ENCODE measurements around the gene CYSRT1.

DNA sequence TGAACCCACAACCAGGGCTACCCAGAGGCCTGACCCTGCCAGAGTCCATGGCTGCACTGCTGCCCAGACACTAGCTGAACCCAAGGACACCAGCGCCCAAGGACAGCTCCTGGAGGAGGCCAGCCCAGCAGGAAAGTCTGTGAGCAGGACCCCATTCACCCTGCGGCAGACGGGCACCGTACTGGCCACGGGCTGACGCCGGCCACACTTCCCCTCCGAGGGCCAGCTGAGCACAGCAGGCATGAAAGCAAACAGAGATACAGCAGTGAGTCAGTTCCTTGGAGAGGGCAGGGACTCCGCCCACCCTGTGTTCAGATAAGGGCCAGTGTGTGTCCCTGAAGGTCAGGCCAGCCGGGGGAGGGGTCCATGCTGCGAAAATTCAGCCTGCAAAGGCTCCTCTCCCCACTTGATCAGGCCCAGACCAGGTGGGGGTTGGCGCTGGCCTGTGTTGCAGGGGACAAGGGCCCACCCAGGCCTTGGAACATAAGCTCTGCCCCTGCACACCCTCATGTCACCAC, 6.2 kb upstream of the CYSRT1 start:
- TF ChIP-seq, protein P1, sequence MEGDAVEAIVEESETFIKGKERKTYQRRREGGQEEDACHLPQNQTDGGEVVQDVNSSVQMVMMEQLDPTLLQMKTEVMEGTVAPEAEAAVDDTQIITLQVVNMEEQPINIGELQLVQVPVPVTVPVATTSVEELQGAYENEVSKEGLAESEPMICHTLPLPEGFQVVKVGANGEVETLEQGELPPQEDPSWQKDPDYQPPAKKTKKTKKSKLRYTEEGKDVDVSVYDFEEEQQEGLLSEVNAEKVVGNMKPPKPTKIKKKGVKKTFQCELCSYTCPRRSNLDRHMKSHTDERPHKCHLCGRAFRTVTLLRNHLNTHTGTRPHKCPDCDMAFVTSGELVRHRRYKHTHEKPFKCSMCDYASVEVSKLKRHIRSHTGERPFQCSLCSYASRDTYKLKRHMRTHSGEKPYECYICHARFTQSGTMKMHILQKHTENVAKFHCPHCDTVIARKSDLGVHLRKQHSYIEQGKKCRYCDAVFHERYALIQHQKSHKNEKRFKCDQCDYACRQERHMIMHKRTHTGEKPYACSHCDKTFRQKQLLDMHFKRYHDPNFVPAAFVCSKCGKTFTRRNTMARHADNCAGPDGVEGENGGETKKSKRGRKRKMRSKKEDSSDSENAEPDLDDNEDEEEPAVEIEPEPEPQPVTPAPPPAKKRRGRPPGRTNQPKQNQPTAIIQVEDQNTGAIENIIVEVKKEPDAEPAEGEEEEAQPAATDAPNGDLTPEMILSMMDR (conservative IDR thresholded peaks at IDR 0.05; ENCODE audit: low read depth, low read length), result no peak
- TF ChIP-seq EZH2 (IDR thresholded peaks at IDR 0.05; ENCODE audit: low read length, unreplicated experiment), result no peak
